Stimulated activated CD4-positive, alpha-beta T cell treated with anti-CD3 and anti-CD28 coated beads, TNF-alpha, amount 100 ng/mL, for 48 hours (primary cell): ENCODE measurements around the gene SAMD11.
A peak's percentile ranks its signal among the peaks of the same experiment; 100 is the strongest.

Source experiments
- DNase-seq, 3 donors: peaks; one replicate each; pipeline ENCODE4 v3.0.0-alpha.2; 2020; ENCODE audit warnings: low read depth in 3 of 3

Gene SAMD11

GRCh38 chr1:963301-963651, 39.6 kb downstream of the SAMD11 start:
- no peak for DNase-seq

DNA sequence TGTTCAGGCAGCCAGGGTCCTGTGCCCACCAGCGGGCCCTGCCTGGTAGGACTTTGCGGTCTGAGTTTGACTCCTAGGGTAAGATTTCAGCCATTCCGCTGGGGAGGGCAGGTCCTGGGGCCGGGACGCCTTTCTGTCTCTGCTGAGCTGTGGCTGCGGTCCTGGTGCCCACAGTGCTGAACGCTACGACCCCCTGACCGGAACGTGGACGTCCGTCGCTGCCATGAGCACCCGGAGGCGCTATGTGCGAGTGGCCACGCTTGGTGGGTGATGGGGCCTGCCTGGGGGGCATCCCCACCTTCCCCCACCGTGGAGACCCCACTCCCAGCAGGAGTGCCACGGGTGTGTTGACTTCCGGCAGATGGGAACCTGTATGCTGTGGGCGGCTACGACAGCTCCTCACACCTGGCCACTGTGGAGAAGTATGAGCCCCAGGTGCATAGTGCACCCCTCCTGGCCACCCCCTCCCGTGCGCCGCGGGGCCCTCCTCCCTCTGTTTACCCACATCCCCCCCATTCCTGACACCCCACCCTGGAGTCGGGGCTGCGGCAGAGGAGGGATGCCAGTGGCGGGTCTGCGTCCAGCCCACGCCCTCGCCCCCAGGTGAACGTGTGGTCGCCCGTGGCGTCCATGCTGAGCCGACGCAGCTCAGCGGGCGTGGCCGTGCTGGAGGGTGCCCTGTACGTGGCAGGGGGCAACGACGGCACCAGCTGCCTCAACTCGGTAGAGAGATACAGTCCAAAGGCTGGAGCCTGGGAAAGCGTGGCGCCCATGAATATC, 40.2 kb downstream of the SAMD11 start:
- DNase-seq: no peak

DNA sequence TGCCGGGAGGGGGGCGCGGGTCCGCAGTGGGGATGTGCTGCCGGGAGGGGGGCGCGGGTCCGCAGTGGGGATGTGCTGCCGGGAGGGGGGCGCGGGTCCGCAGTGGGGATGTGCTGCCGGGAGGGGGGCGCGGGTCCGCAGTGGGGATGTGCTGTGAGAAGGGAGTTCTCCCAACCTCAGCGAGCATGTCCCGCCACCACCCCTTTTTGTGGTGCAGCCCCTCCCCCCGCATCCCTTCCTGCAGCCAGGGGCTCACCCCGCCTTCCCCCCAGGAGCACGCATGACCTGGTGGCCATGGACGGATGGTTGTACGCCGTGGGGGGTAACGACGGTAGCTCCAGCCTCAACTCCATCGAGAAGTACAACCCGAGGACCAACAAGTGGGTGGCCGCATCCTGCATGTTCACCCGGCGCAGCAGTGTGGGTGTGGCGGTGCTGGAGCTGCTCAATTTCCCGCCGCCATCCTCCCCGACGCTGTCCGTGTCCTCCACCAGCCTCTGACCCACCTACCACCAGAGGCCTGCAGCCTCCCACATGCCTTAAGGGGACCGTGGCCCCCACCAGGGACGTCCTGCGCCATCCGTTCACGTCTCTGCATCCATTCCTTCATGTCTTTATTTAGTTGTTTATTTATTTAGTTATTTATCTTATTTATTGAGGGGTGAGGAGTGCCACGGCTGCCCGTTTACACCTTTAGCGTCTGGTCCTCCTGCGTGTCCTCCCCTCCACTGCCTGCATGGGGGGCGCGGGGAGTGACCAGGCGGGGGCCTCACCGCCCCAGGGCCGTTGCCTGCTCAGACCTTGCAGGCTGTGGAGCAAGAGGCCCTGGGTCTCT, 41.2 kb downstream of the SAMD11 start:
- no peak for DNase-seq

DNA sequence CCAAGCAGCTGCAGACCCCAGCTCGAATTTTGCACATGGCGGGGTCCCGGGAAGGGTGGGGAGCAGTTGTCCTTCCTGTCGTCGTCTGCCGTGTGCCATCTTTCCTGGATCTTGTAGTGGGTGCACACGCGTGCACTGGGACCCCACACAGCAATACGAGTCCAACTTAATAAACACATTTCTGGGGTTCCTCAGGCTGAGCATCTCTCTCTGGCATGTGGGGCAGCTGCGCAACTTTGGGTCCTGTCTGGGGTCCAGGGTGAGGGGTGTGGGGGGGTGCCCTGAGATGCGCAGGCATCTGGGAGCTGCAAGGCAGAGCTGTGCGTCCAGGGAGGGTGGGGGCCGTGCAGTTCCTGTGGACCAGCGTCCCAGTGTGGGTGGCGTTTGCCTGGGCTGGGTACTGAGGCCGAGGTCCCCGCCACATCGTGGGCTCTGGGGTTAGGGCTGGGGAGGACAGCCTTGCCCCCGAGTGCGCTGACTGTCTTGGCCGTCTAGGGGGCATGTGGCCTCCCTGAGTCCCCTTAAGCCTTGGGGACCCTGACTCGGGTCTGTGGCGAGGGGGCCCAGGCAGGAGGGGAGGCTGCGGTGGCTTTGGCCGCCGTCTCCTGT, 41.9 kb downstream of the SAMD11 start:
- no peak for DNase-seq

DNA sequence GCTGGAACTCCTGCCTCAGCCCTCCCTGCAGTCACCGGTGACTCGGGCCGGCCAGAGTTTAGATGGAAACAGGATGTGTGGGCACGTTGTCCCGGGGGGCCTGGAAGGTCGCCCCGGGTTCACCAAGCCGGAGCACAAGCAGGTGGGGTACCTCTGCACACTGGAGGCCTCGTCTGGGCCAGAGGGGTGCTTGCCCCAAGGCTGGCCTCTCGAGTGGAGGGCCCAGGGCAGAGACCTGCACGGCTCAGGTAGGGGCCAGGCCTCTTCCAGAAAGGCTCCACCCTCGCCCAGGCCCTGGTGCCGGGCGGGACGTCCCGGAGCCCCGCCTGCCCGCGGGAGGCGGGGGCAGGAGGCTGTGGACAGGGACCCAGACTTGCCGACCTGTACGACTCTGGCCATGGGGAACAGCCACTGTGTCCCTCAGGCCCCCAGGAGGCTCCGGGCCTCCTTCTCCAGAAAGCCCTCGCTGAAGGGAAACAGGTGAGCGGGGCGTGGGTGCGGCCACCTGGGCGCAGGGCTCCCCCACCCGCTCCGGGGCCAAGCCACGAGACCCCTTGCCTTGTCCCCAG, 42.5 kb downstream of the SAMD11 start, which contains the start of gene PLEKHN1:
Gene PLEKHN1 (plus strand): TSS at position 348 of the 569 bp plus-strand sequence. CDS start 50 bp downstream, at position 398.
- DNase-seq: no peak

GRCh38 chr1:966704-967300, 43.1 kb downstream of the SAMD11 start:
- peak; percentile 64 to 86 (median 66) for DNase-seq

DNA sequence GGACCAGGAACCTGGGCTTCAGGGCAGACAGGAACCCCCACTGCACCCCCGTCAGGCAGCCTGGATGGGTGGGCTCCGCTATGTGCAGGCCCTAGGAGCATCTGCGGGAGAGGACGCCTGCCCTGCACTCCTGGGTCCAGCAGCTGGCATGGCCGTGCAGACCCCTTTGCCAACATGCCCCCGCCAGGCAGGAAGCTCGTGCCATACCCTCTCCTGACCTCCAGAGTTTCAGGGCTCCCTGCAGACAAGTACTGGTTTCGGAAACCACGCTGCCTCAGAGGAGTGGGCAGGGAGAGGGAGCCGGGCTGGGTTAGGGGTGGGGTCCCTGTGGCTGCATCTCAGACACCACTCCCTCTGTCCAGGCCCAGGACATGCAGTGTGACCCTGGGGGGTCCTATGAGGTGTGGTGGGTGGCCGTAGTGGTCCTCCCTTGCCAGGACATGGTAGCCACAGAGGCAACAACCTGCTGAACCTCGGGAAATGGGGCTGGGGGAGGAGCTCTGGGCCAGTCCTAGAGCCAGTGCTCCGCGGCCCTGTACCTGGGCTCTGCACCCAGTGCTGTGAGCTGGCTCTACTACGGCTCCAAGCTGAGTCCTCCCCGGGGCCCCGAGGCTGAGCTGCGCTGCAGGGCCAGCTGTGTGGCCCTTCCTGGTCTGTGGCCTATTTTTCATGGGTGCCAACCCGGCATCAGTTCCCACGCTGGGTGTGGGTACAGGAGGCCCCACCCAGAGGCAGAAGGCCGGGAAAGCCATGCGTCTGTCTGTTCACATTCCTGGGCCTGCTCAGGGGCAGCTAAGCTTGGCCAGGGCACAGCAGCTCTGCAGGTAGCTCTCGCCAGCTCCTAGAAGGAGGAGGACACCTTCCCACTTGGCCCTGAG, 44.0 kb downstream of the SAMD11 start:
- no peak for DNase-seq

DNA sequence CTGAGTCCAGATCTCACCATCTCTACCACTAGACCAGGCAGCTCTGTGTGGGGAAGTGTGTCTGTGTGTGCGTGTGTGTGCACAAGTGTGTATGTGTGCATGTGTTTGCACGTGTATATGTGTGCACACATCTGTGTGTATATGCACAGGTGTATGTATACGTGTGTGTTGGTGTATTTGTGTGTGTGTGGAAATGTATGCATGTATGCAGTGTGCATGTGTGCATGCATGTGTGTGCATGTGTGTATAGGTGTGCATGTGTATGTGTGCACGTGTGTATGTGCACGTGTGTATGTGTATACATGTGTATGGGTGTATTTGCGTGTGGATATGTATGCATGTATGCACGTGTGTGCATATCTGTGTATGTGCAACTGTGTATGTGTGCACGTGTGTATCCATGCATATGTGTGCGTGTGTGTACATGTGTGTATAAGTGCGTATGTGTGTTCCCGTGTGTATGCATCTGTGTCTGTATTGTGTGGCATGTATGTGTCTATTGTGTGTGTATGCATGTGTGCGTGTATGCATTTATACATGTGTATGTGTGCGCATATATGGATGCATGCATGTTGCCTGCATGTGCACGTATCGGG, 45.6 kb downstream of the SAMD11 start:
- DNase-seq: no peak

GRCh38 chr1:970242-970972, 46.7 kb downstream of the SAMD11 start:
- DNase-seq: no peak

- no peak for DNase-seq
Measured at GRCh38 chr1:970973-971730, 47.4 kb downstream of the SAMD11 start.

GRCh38 chr1:971751-972506, 48.2 kb downstream of the SAMD11 start:
- DNase-seq: no peak

GRCh38 chr1:972726-973458, 49.2 kb downstream of the SAMD11 start:
- DNase-seq: no peak

DNA sequence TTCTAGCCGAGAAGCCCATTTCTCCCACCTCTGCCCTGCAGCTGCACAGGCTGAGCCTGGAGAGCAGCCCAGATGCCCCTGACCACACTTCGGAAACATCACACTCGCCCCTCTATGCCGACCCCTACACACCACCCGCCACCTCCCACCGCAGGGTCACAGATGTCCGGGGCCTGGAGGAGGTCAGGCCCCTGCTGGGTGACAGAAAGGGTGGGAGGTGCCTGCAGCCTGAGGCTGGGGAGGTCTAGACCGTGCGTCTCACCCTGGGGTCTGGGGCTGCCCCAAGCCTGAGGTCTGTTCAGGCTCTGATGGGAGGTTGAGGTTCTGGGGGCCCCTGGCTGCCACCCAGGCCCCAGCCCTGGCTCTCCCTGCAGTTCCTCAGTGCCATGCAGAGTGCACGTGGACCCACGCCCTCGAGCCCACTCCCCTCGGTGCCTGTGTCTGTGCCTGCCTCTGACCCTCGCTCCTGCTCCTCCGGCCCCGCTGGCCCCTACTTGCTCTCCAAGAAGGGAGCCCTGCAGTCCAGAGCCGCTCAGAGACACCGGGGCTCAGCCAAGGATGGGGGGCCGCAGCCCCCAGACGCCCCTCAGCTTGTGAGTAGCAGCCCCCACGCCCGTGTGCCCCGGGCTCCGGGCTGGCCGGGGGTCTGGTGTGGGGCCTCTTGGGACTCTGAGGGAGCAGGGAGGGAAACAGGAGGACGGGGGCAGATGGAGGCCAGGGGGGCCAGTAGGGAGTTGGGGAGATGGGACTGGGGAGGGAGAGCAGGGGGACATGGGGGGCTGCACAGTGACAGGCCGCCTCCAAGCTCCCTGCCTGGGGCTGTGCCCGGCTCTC, 50.0 kb downstream of the SAMD11 start:
- DNase-seq: no peak

GRCh38 chr1:974293-974640, 50.5 kb downstream of the SAMD11 start:
- no peak for DNase-seq

GRCh38 chr1:974687-975328, 51.1 kb downstream of the SAMD11 start:
- no peak for DNase-seq

- DNase-seq: no peak
Measured at GRCh38 chr1:975365-975764, 51.6 kb downstream of the SAMD11 start.
